Hepatocyte (in vitro differentiated cells): ENCODE results near the gene PTGR1.

ENCODE experiments used
- CTCF ChIP-seq: fragments of 200-600 bp; sonication (generic); IDR thresholded peaks from 2 replicates; pipeline ENCODE4 v1.5.1; 2016; ENCODE audit warnings: antibody characterized with exemption, mild to moderate bottlenecking; ENCODE audit not compliant: poor library complexity
- EZH2 ChIP-seq: fragments of 200-600 bp; sonication (generic); IDR thresholded peaks from 2 replicates; pipeline ENCODE4 v1.6.1; 2016; ENCODE audit warnings: antibody characterized with exemption, mild to moderate bottlenecking, borderline replicate concordance

GRCh38 chr9:111599955-111600343 lies 502 bp upstream of the PTGR1 start:
- TF ChIP-seq CTCF (no peak), EZH2 (no peak)
